ENCODE results near the gene GRB2.
"Not testable (repeated sequence)": the region's sequence is repeated elsewhere in the genome, so short reads cannot be mapped to it uniquely, and the experiment has no call there.

The GRB2 gene

GRCh38 chr17:75346906-75347305 lies 58.6 kb downstream of the GRB2 start:
- no peak for TF ChIP-seq CTCF (IDR thresholded peaks at IDR 0.05; ENCODE audit: extremely low read depth, insufficient read depth, missing control alignments)
- in situ Hi-C loops (cut with MboI; ENCODE audit: low pct_unique_long_range_greater_than_20kb, low sequenced_read_pairs, unreplicated experiment), result loop anchor here (10.0 kb wide), 1 partner anchor 48 kb away; no protein-coding TSS in a partner anchor
- no peak for DNase-seq (ENCODE audit: low spot score)

GRCh38 chr17:75346368-75346767 lies 59.1 kb downstream of the GRB2 start:
- DNase-seq (ENCODE audit: low spot score), result not testable (repeated sequence)
- in situ Hi-C loops (cut with MboI; ENCODE audit: low pct_unique_long_range_greater_than_20kb, low sequenced_read_pairs, unreplicated experiment), result loop anchor here (10.0 kb wide), 1 partner anchor 48 kb away; no protein-coding TSS in a partner anchor

- in situ Hi-C loops (cut with MboI; ENCODE audit: low pct_unique_long_range_greater_than_20kb, low sequenced_read_pairs, unreplicated experiment), result loop anchor here (10.0 kb wide), 1 partner anchor 49 kb away; no protein-coding TSS in a partner anchor
- TF ChIP-seq CTCF (IDR thresholded peaks at IDR 0.05; ENCODE audit: extremely low read depth, insufficient read depth, missing control alignments), result no peak
- DNase-seq (ENCODE audit: low spot score), result peak; percentile 65
Measured at GRCh38 chr17:75345514-75346167, 59.8 kb downstream of the GRB2 start.

GRCh38 chr17:75344666-75345065 lies 60.8 kb downstream of the GRB2 start:
- DNase-seq (ENCODE audit: low spot score), result no peak
- in situ Hi-C loops (cut with MboI; ENCODE audit: low pct_unique_long_range_greater_than_20kb, low sequenced_read_pairs, unreplicated experiment), result loop anchor here (10.0 kb wide), 1 partner anchor 50 kb away; no protein-coding TSS in a partner anchor
- TF ChIP-seq CTCF (IDR thresholded peaks at IDR 0.05; ENCODE audit: extremely low read depth, insufficient read depth, missing control alignments), result no peak

- DNase-seq (ENCODE audit: low spot score), result no peak
- in situ Hi-C loops (cut with MboI; ENCODE audit: low pct_unique_long_range_greater_than_20kb, low sequenced_read_pairs, unreplicated experiment), result loop anchor here (10.0 kb wide), 1 partner anchor 52 kb away; no protein-coding TSS in a partner anchor
- no peak for TF ChIP-seq CTCF (IDR thresholded peaks at IDR 0.05; ENCODE audit: extremely low read depth, insufficient read depth, missing control alignments)
Measured at GRCh38 chr17:75342996-75343395, 62.5 kb downstream of the GRB2 start.

GRCh38 chr17:75341784-75342486 lies 63.5 kb downstream of the GRB2 start:
- DNase-seq (ENCODE audit: low spot score), result no peak
- TF ChIP-seq CTCF (IDR thresholded peaks at IDR 0.05; ENCODE audit: extremely low read depth, insufficient read depth, missing control alignments), result no peak
- in situ Hi-C loops (cut with MboI; ENCODE audit: low pct_unique_long_range_greater_than_20kb, low sequenced_read_pairs, unreplicated experiment), result loop anchor here (10.0 kb wide), 1 partner anchor 53 kb away; no protein-coding TSS in a partner anchor

- no peak for TF ChIP-seq CTCF (IDR thresholded peaks at IDR 0.05; ENCODE audit: extremely low read depth, insufficient read depth, missing control alignments)
- no peak for DNase-seq (ENCODE audit: low spot score)
- in situ Hi-C loops (cut with MboI; ENCODE audit: low pct_unique_long_range_greater_than_20kb, low sequenced_read_pairs, unreplicated experiment), result loop anchor here (10.0 kb wide), 1 partner anchor 54 kb away; no protein-coding TSS in a partner anchor
Measured at GRCh38 chr17:75340631-75341030, 64.8 kb downstream of the GRB2 start.
